Measurements from ENCODE around the gene WDFY4.

WDFY4 gene

GRCh38 chr10:48678041-48678440 is 6.6 kb upstream of the WDFY4 start:
- H3K4me3 ChIP-seq (replicated peaks in 1 of 2; ENCODE audit: low read depth in 2 of 2, low read length in 2 of 2): no peak overlapping the region
- no peak for TF ChIP-seq CTCF (IDR thresholded peaks at IDR 0.05; ENCODE audit: low read depth, low read length)
- DNase-seq (ENCODE audit: low read depth in 2 of 2): no peak

GRCh38 chr10:48681740-48682139 is 2.9 kb upstream of the WDFY4 start:
- DNase-seq (ENCODE audit: low read depth in 2 of 2): no peak
- no peak for TF ChIP-seq CTCF (IDR thresholded peaks at IDR 0.05; ENCODE audit: low read depth, low read length)
- H3K4me3 ChIP-seq (replicated peaks in 1 of 2; ENCODE audit: low read depth in 2 of 2, low read length in 2 of 2): no peak overlapping the region

GRCh38 chr10:48682265-48682664 is 2.4 kb upstream of the WDFY4 start:
- H3K4me3 ChIP-seq (replicated peaks in 1 of 2; ENCODE audit: low read depth in 2 of 2, low read length in 2 of 2): no peak overlapping the region
- no peak for TF ChIP-seq CTCF (IDR thresholded peaks at IDR 0.05; ENCODE audit: low read depth, low read length)
- no peak for DNase-seq (ENCODE audit: low read depth in 2 of 2)

- TF ChIP-seq CTCF (IDR thresholded peaks at IDR 0.05; ENCODE audit: low read depth, low read length): no peak
- no peak for DNase-seq (ENCODE audit: low read depth in 2 of 2)
- H3K4me3 ChIP-seq (replicated peaks in 1 of 2; ENCODE audit: low read depth in 2 of 2, low read length in 2 of 2): no peak overlapping the region
These were observed 1.2 kb upstream of the WDFY4 start for GRCh38 chr10:48683424-48683823.

GRCh38 chr10:48683868-48684267 is 805 bp upstream of the WDFY4 start:
- no peak for TF ChIP-seq CTCF (IDR thresholded peaks at IDR 0.05; ENCODE audit: low read depth, low read length)
- H3K4me3 ChIP-seq (replicated peaks in 1 of 2; ENCODE audit: low read depth in 2 of 2, low read length in 2 of 2): no peak overlapping the region
- DNase-seq (ENCODE audit: low read depth in 2 of 2): no peak

GRCh38 chr10:48684463-48684791 is 246 bp upstream of the WDFY4 start:
- no peak for DNase-seq (ENCODE audit: low read depth in 2 of 2)
- no peak for TF ChIP-seq CTCF (IDR thresholded peaks at IDR 0.05; ENCODE audit: low read depth, low read length)
- no peak overlapping the region for H3K4me3 ChIP-seq (replicated peaks in 1 of 2; ENCODE audit: low read depth in 2 of 2, low read length in 2 of 2)

GRCh38 chr10:48685731-48686130 is 1.1 kb downstream of the WDFY4 start:
- no peak for TF ChIP-seq CTCF (IDR thresholded peaks at IDR 0.05; ENCODE audit: low read depth, low read length)
- no peak for DNase-seq (ENCODE audit: low read depth in 2 of 2)
- no peak overlapping the region for H3K4me3 ChIP-seq (replicated peaks in 1 of 2; ENCODE audit: low read depth in 2 of 2, low read length in 2 of 2)

Data from cardiac fibroblast (primary cell).